Measurements from ENCODE around the gene CUBN. TPM values are rescaled to one million over a fixed set of nuclear protein-coding genes. Genes with fewer than 3 reads are reported as not detected.
A peak's percentile ranks its signal among the peaks of the same experiment; 100 is the strongest.
"Not testable (repeated sequence)": the region's sequence is repeated elsewhere in the genome, so short reads cannot be mapped to it uniquely, and the experiment has no call there.

The CUBN gene
- polyA plus RNA-seq, 1 donor, result 3.7 TPM

- DNase-seq (ENCODE audit: low read depth), result no peak
Measured at GRCh38 chr10:16870331-16870730, 259.3 kb downstream of the CUBN start.

- no peak for DNase-seq (ENCODE audit: low read depth)
Measured at GRCh38 chr10:16867990-16868389, 261.6 kb downstream of the CUBN start.

GRCh38 chr10:16867556-16867955, 262.1 kb downstream of the CUBN start:
- no peak for DNase-seq (ENCODE audit: low read depth)

- DNase-seq (ENCODE audit: low read depth), result no peak
Measured at GRCh38 chr10:16866541-16867275, 262.9 kb downstream of the CUBN start.

GRCh38 chr10:16865766-16866165, 263.8 kb downstream of the CUBN start:
- DNase-seq (ENCODE audit: low read depth), result no peak

- no peak for DNase-seq (ENCODE audit: low read depth)
Measured at GRCh38 chr10:16863766-16864165, 265.8 kb downstream of the CUBN start.

GRCh38 chr10:16857419-16857818, 272.2 kb downstream of the CUBN start:
- DNase-seq (ENCODE audit: low read depth), result no peak

GRCh38 chr10:16856567-16856966, 273.0 kb downstream of the CUBN start:
- peak; percentile 31 for DNase-seq (ENCODE audit: low read depth)

- DNase-seq (ENCODE audit: low read depth), result no peak
Measured at GRCh38 chr10:16856092-16856491, 273.5 kb downstream of the CUBN start.

GRCh38 chr10:16854623-16855022, 275.0 kb downstream of the CUBN start:
- no peak for DNase-seq (ENCODE audit: low read depth)

GRCh38 chr10:16853809-16854208, 275.8 kb downstream of the CUBN start:
- DNase-seq (ENCODE audit: low read depth), result no peak

GRCh38 chr10:16853201-16853600, 276.4 kb downstream of the CUBN start:
- no peak for DNase-seq (ENCODE audit: low read depth)

GRCh38 chr10:16852624-16853023, 277.0 kb downstream of the CUBN start:
- no peak for DNase-seq (ENCODE audit: low read depth)

GRCh38 chr10:16848562-16849154, 281.0 kb downstream of the CUBN start:
- DNase-seq (ENCODE audit: low read depth), result no peak

- no peak for DNase-seq (ENCODE audit: low read depth)
Measured at GRCh38 chr10:16847644-16848043, 282.0 kb downstream of the CUBN start.

GRCh38 chr10:16845248-16845647, 284.4 kb downstream of the CUBN start:
- DNase-seq (ENCODE audit: low read depth), result no peak

GRCh38 chr10:16843252-16843870, 286.2 kb downstream of the CUBN start:
- peak; percentile 76 for DNase-seq (ENCODE audit: low read depth)

GRCh38 chr10:16835228-16835627, 294.4 kb downstream of the CUBN start:
- no peak for DNase-seq (ENCODE audit: low read depth)

GRCh38 chr10:16832351-16833080, 297.1 kb downstream of the CUBN start:
- DNase-seq (ENCODE audit: low read depth), result no peak

GRCh38 chr10:16828701-16829175, 300.9 kb downstream of the CUBN start:
- DNase-seq (ENCODE audit: low read depth), result no peak

- DNase-seq (ENCODE audit: low read depth), result peak; percentile 51
Measured at GRCh38 chr10:16828114-16828568, 301.5 kb downstream of the CUBN start.

- not testable (repeated sequence) for DNase-seq (ENCODE audit: low read depth)
Measured at GRCh38 chr10:16827474-16827873, 302.1 kb downstream of the CUBN start.

Measured in forelimb muscle (tissue), 1 donor.